Spinal cord (tissue), 10 donors: ENCODE data around the gene YIPF1. TPM values are rescaled to one million over a fixed set of nuclear protein-coding genes. Genes with fewer than 3 reads are reported as not detected.

Source experiments
- DNase-seq, 6 donors: peaks; one replicate each; pipeline versions ENCODE4 v3.0.0 to v3.0.0-alpha.2; 2013 to 2015; ENCODE audit warnings: low spot score in 6 of 6, low read depth in 4 of 6
- H3K27ac ChIP-seq: one replicate; pipeline ENCODE4 v1.5.1; 2013; ENCODE audit warnings: low read depth, low read length, control low read depth
- H3K27me3 ChIP-seq: one replicate; pipeline ENCODE4 v1.6.1; 2013; ENCODE audit warnings: low read length; ENCODE audit not compliant: control insufficient read depth, insufficient read depth
- H3K36me3 ChIP-seq: one replicate; pipeline ENCODE4 v1.6.1; 2013; ENCODE audit warnings: low read length; ENCODE audit not compliant: control insufficient read depth, insufficient read depth
- H3K4me1 ChIP-seq: one replicate; pipeline ENCODE4 v1.6.1; 2013; ENCODE audit warnings: low read length; ENCODE audit not compliant: control insufficient read depth, insufficient read depth
- H3K4me3 ChIP-seq: one replicate; pipeline ENCODE4 v1.5.1; 2013; ENCODE audit warnings: low read depth, low read length, control low read depth
- H3K9me3 ChIP-seq: one replicate; pipeline ENCODE4 v1.6.1; 2013; ENCODE audit warnings: low read length; ENCODE audit not compliant: control insufficient read depth, insufficient read depth
- WGBS: methylation state at CpG from one replicate; pipeline ENCODE4 v1.1.5; 2013; ENCODE audit warnings: missing lambda C conversion rate; ENCODE audit not compliant: insufficient coverage; 5-methylcytosine and 5-hydroxymethylcytosine counted together
- long read RNA-seq, 4 donors: transcript quantifications; one replicate each; lab custom pipeline, GENCODE V29; 2026
- polyA plus RNA-seq, 2 donors: library from polyadenylated mRNA; unstranded; fragments of 120-200 nt; gene quantifications; one replicate each; pipeline ENCODE4 v1.2.1, GENCODE V29; 2013; ENCODE audit not compliant: insufficient read length in 2 of 2
- total RNA-seq, 2 donors: library from RNA; depleted of rRNA in 1 of 2; stranded (reverse); fragments of 120-200 nt in 1 of 2; fragments of >200 nt in 1 of 2; gene quantifications; one replicate each; pipeline versions ENCODE4 v1.2.3 to v1.2.4, GENCODE V29; 2013 to 2014
- donor health status: healthy.

The YIPF1 gene
- total RNA-seq: 10 to 100 TPM; 34.8 to 37.6 TPM
- polyA plus RNA-seq: 10 to 100 TPM; 37.4 to 38.1 TPM
- long read RNA-seq, donor 1, transcript YIPF1-203 (11 exons, 1,602 nt): major isoform, 6 of 50 reads
- long read RNA-seq, donor 1, partial matches to known transcripts: 36 of 50 reads
- long read RNA-seq, donor 1, other reads (novel, unspliced or antisense): 5 of 50 reads
- long read RNA-seq, donor 2, partial matches to known transcripts: 5 of 9 reads
- long read RNA-seq, donor 2, other reads (novel, unspliced or antisense): 0 of 9 reads
- long read RNA-seq, donor 3, partial matches to known transcripts: 7 of 10 reads
- long read RNA-seq, donor 3, other reads (novel, unspliced or antisense): 0 of 10 reads
- long read RNA-seq, donor 4, partial matches to known transcripts: 22 of 26 reads
- long read RNA-seq, donor 4, other reads (novel, unspliced or antisense): 0 of 26 reads

DNA sequence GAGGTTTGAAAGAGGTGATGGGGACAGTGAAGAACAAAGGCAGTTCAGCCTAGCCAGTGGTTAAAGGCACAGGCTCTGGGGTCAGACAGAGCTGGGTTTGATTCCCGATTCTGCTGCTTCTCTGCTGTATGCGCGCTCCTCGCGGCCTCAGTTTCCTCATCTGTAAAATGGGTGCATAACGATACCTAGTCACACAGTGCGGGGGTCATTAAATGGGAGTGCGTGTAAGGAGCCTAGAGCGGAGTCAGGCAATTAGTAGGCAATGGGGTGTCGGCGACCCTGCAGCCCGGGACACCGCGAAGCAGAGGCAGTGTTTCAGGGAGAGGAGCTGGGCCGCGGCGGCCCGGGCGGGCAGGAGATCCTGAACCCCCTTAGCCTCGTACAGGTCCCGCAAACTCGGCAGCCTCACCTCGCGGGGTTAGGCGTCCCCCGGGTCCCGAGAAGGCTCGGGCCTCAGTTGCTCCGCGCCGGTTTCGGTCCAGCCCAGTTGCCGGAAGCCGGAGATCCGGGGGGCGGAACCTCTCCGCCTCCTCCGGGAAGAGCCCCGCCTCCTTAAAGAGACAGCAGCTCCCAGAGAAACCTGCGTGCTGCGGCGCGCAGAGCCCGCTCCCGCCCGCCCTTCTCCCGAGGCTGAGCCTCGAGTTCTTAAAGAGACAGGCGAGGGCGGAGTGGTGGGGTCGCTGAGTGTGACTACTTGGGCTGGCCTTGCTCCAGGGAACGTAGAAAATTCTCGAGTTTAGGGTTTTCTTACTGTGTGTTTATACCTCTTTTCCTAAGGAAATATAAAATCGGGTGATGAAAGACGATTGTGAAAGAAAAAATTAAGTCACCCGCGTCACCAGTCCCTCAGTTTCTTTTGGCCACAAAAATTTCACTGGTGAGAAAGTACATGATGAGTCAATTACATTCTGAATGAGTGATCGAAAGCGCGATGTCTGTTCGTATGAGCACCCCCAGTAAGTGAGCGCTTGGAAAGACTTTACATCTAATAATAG lies at the start of gene YIPF1:
YIPF1 (minus strand) TSS at position 494 of the 995 bp plus-strand sequence. CDS start 860 bp downstream, outside the sequence.
- no peaks in the 10 kb centered on the region for H3K27me3 ChIP-seq
- no peaks in the 10 kb centered on the region for H3K9me3 ChIP-seq
- peaks cover 5% of the 10 kb centered on the region for H3K36me3 ChIP-seq
- H3K4me3 ChIP-seq: peak within 1 kb of the TSS; percentile 68
- H3K4me1 ChIP-seq: peaks cover 14% of the 10 kb centered on the region
- peak; percentile 74 to 96 (median 84) for DNase-seq
- H3K27ac ChIP-seq: no peak within 1 kb of the TSS
- 2% methylated on average over 53 of the region's 62 CpGs for WGBS

GRCh38 chr1:53938136-53938830 lies 48.7 kb upstream of the YIPF1 start:
- no peak overlapping the region for H3K4me3 ChIP-seq
- H3K36me3 ChIP-seq: peaks cover 5% of the 10 kb centered on the region
- no peak overlapping the region for H3K27ac ChIP-seq
- H3K9me3 ChIP-seq: peaks cover 9% of the 10 kb centered on the region
- no peaks in the 10 kb centered on the region for H3K4me1 ChIP-seq
- no peaks in the 10 kb centered on the region for H3K27me3 ChIP-seq
- 100% methylated on average over 2 of the region's 4 CpGs for WGBS
- no peak for DNase-seq

DNA sequence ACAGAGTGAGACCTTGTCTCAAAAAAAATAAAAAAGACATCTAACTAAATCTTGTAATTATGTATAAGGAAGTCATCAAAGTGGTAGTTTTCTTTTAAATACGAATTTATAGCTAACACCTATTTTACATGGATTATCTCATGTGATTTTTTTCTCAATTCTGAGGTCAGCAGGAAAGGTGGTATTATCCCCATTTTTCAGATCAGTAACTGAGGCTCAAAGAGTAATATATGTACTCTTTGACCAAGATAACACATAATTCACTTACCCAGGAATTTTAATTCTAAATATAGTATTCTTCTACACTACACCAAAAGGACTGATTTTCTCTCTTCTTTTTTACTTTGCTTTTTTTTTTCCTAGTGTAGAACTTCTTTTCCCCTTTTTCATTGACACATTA lies 46.8 kb upstream of the YIPF1 start:
- WGBS: no CpG with 5 or more reads among the region's 1 CpG
- H3K9me3 ChIP-seq: peaks cover 17% of the 10 kb centered on the region

DNA sequence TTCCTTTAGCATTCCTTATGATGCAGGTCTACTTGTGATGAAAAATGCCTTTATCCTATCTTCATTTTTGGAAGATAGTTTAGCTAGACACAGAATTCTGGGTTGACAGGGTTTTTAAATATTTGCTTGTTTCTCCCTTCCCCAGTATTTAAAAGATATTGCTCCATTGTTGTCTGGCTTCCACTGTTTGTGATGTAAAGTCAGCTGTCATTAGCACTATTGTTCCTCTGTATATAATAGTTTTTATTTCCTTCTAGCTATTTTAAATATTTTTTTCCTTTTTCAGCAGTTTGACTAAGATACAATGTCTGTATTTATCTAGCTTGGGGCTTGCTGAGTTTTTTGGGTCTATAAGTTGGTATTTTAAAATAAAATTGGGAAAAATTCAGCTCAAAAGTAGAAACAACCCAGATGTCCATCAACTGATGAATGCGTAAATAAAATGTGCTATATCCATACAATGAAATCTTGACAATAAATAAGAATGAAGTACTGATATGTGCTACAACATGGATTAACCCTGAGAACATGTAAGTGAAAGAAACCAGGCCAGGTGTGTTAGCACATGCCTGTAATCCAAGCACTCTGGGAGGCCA lies 44.7 kb upstream of the YIPF1 start:
- H3K4me3 ChIP-seq: no peak overlapping the region
- no peak overlapping the region for H3K27ac ChIP-seq
- H3K9me3 ChIP-seq: peaks cover 17% of the 10 kb centered on the region
- no CpG with 5 or more reads among the region's 1 CpG for WGBS
- H3K27me3 ChIP-seq: no peaks in the 10 kb centered on the region
- H3K4me1 ChIP-seq: no peaks in the 10 kb centered on the region
- no peak for DNase-seq
- peaks cover 5% of the 10 kb centered on the region for H3K36me3 ChIP-seq

More for the DNA sequence above, 46.8 kb upstream of the YIPF1 start:
- DNase-seq: no peak
- Histone ChIP-seq H3K4me3 (no peak overlapping the region), H3K27me3 (no peaks in the 10 kb centered on the region), H3K27ac (no peak overlapping the region), H3K36me3 (peaks cover 5% of the 10 kb centered on the region), H3K4me1 (no peaks in the 10 kb centered on the region)

DNA sequence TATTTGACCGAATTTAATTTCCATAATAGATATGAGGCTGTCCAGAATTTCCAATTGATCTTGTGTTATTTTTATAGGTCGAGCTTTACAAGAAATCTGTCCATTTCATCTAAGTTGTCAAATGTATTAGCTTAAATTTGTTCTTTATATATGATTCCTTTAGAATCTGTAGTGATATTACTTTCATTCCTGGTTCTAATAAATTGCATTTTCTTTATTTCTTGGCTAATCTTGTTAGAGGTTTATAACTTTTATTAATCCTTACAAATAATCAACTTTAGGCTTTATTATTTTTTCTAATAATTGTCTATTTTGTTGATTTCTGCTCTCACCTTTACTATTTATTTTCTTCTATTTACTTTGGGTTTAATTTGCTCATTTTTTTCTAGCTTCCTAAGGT lies 41.9 kb upstream of the YIPF1 start:
- no peak for DNase-seq
- Histone ChIP-seq H3K27me3 (no peaks in the 10 kb centered on the region), H3K36me3 (peaks cover 7% of the 10 kb centered on the region), H3K27ac (no peak overlapping the region), H3K4me1 (no peaks in the 10 kb centered on the region), H3K4me3 (no peak overlapping the region), H3K9me3 (peaks cover 17% of the 10 kb centered on the region)
- WGBS: no CpG with 5 or more reads among the region's 2 CpGs

GRCh38 chr1:53930932-53931331 lies 41.3 kb upstream of the YIPF1 start:
- Histone ChIP-seq H3K36me3 (peaks cover 7% of the 10 kb centered on the region), H3K27ac (no peak overlapping the region), H3K4me3 (no peak overlapping the region), H3K4me1 (no peaks in the 10 kb centered on the region), H3K9me3 (peaks cover 17% of the 10 kb centered on the region), H3K27me3 (no peaks in the 10 kb centered on the region)
- no peak for DNase-seq
- WGBS: no CpG with 5 or more reads among the region's 3 CpGs

DNA sequence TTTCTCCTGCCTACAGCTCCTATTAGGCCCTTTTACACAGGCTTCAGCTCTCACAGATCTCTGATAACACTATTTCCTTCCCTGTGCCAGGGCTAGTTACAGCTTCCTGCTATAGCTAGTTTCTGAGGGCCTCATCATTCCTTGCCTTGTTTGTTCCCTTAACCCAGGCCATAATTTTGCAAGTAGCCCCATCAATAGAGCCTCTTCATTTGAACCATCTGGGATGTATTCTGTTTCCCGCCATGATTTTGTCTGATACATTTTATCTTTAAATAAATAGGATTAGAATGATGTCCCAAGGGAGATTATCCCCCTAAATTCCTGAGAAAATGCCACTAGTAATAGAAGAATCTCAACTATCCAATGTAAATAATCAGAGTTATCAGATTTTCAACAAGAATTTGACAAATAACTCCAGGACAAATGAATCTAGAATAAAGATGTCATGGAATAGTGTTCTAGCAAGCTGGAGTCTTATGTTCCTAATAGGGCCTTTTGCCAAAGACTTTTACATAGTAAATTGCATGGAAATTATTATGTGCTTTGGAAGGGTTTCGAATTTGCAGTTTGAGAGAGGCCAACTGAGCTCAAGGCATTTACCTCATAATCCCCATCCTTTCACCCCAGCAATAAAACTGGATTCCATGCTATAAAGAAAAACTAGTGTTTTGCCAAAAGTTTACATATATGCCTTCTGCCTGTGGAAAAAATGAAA lies 39.8 kb upstream of the YIPF1 start:
- no peak for DNase-seq
- no CpG with 5 or more reads among the region's 2 CpGs for WGBS

GRCh38 chr1:53927376-53927881 lies 37.8 kb upstream of the YIPF1 start:
- no peaks in the 10 kb centered on the region for H3K27me3 ChIP-seq
- no peak overlapping the region for H3K27ac ChIP-seq
- DNase-seq: no peak
- WGBS: no CpG with 5 or more reads among the region's 2 CpGs
- H3K36me3 ChIP-seq: peaks cover 6% of the 10 kb centered on the region
- H3K4me1 ChIP-seq: no peaks in the 10 kb centered on the region
- no peak overlapping the region for H3K4me3 ChIP-seq
- H3K9me3 ChIP-seq: peaks cover 5% of the 10 kb centered on the region

More for the DNA sequence above, 39.8 kb upstream of the YIPF1 start:
- H3K4me1 ChIP-seq: no peaks in the 10 kb centered on the region
- H3K4me3 ChIP-seq: no peak overlapping the region
- H3K27me3 ChIP-seq: no peaks in the 10 kb centered on the region
- peaks cover 5% of the 10 kb centered on the region for H3K36me3 ChIP-seq
- H3K27ac ChIP-seq: no peak overlapping the region
- peaks cover 12% of the 10 kb centered on the region for H3K9me3 ChIP-seq
